Activated T-helper 9 cell treated with anti-CD3 and anti-CD28 coated beads, Interleukin-2, amount 50 U/mL, for 16 hours (primary cell): ENCODE data around the gene ETFA.

Experiments
- DNase-seq: peaks from one replicate; pipeline ENCODE4 v3.0.0-alpha.2; 2020; ENCODE audit warnings: low read depth

ETFA gene

GRCh38 chr15:76311100-76311953, at the start of gene ETFA:
Gene ETFA (minus strand): TSS chr15:76311469. CDS start chr15:76311388, 81 bp downstream.
- DNase-seq = peak; percentile 79

- DNase-seq = no peak
These were observed 49.1 kb upstream of the ETFA start for GRCh38 chr15:76360416-76360815.

GRCh38 chr15:76359152-76359551, 47.9 kb upstream of the ETFA start:
- no peak for DNase-seq

GRCh38 chr15:76358453-76358852, 47.2 kb upstream of the ETFA start:
- no peak for DNase-seq

GRCh38 chr15:76354823-76355440, 43.7 kb upstream of the ETFA start:
- DNase-seq = no peak

GRCh38 chr15:76353903-76354302, 42.6 kb upstream of the ETFA start:
- DNase-seq = no peak

GRCh38 chr15:76353023-76353577, 41.8 kb upstream of the ETFA start:
- DNase-seq = no peak

- no peak for DNase-seq
These were observed 38.2 kb upstream of the ETFA start for GRCh38 chr15:76349301-76350070.

- DNase-seq = no peak
These were observed 36.3 kb upstream of the ETFA start for GRCh38 chr15:76347482-76348055.

GRCh38 chr15:76346669-76347481, 35.6 kb upstream of the ETFA start:
- DNase-seq = no peak

GRCh38 chr15:76345880-76346668, 34.8 kb upstream of the ETFA start:
- no peak for DNase-seq

GRCh38 chr15:76345583-76345879, 34.3 kb upstream of the ETFA start:
- no peak for DNase-seq

- DNase-seq = no peak
These were observed 33.8 kb upstream of the ETFA start for GRCh38 chr15:76344893-76345582.

GRCh38 chr15:76343313-76343996, 32.2 kb upstream of the ETFA start:
- no peak for DNase-seq

- DNase-seq = no peak
These were observed 31.3 kb upstream of the ETFA start for GRCh38 chr15:76342382-76343201.

GRCh38 chr15:76342058-76342381, 30.8 kb upstream of the ETFA start:
- DNase-seq = no peak

- no peak for DNase-seq
These were observed 30.2 kb upstream of the ETFA start for GRCh38 chr15:76341366-76342057.

GRCh38 chr15:76340803-76341365, 29.6 kb upstream of the ETFA start:
- no peak for DNase-seq
